ENCODE data around the gene GDPD4. TPM values are rescaled to one million over a fixed set of nuclear protein-coding genes. Genes with fewer than 3 reads are reported as not detected.

The GDPD4 gene
- total and polyA plus RNA-seq, 12 donors, result not detected

GRCh38 chr11:77322926-77323590 is 21.6 kb upstream of the GDPD4 start:
- Histone ChIP-seq H3K9me3 (peaks cover 0 to 6% (median 0%) of the 10 kb centered on the region in 11 donors), H3K27me3 (no peaks in the 10 kb centered on the region), H3K36me3 (peaks cover 0 to 45% (median 0%) of the 10 kb centered on the region in 9 donors), H3K4me1 (peaks cover 0 to 11% (median 0%) of the 10 kb centered on the region in 9 donors), H3K4me3 (no peak overlapping the region), H3K27ac (no peak overlapping the region)
- no peak for DNase-seq
- ATAC-seq, result no peak
- TF ChIP-seq CTCF (IDR thresholded peaks at IDR 0.05), result no peak
- intact Hi-C loops (cut with DNase I), result no loop called here
- 81 to 82% methylated on average over 2 of the region's 2 CpGs for WGBS, 2 donors

GRCh38 chr11:77322506-77322905 is 21.0 kb upstream of the GDPD4 start:
- Histone ChIP-seq H3K36me3 (peaks cover 0 to 45% (median 0%) of the 10 kb centered on the region in 9 donors), H3K9me3 (peaks cover 0 to under 1% (median 0%) of the 10 kb centered on the region in 11 donors), H3K27ac (no peak overlapping the region), H3K4me3 (no peak overlapping the region), H3K27me3 (no peaks in the 10 kb centered on the region), H3K4me1 (peaks cover 0 to 11% (median 0%) of the 10 kb centered on the region in 9 donors)
- no peak for TF ChIP-seq CTCF (IDR thresholded peaks at IDR 0.05)
- intact Hi-C loops (cut with DNase I), result no loop called here
- peak in 3 of 8 donors; percentile 38 to 77 (median 65) for ATAC-seq
- WGBS, 2 donors, result 64 to 84% methylated on average over 2 of the region's 2 CpGs
- peak in 1 of 2 donors; percentile 5 for DNase-seq

GRCh38 chr11:77320351-77320750 is 18.9 kb upstream of the GDPD4 start:
- Histone ChIP-seq H3K9me3 (no peaks in the 10 kb centered on the region), H3K4me3 (no peak overlapping the region), H3K36me3 (peaks cover 0 to 32% (median 0%) of the 10 kb centered on the region in 9 donors), H3K27ac (no peak overlapping the region), H3K4me1 (peaks cover 0 to 11% (median 0%) of the 10 kb centered on the region in 9 donors), H3K27me3 (no peaks in the 10 kb centered on the region)
- 85 to 93% methylated on average over 1 of the region's 1 CpG for WGBS, 2 donors
- TF ChIP-seq CTCF (IDR thresholded peaks at IDR 0.05), result no peak
- no peak for DNase-seq
- no peak for ATAC-seq
- intact Hi-C loops (cut with DNase I), result no loop called here

- H3K36me3 ChIP-seq, result peaks cover 0 to 20% (median 0%) of the 10 kb centered on the region in 9 donors
- 84% methylated on average over 2 of the region's 2 CpGs for WGBS, 2 donors
- no peaks in the 10 kb centered on the region for H3K27me3 ChIP-seq
- no peak for TF ChIP-seq CTCF (IDR thresholded peaks at IDR 0.05)
- no peaks in the 10 kb centered on the region for H3K9me3 ChIP-seq
- intact Hi-C loops (cut with DNase I), result no loop called here
- ATAC-seq, result no peak
- H3K27ac ChIP-seq, result no peak overlapping the region
- no peak for DNase-seq
- H3K4me3 ChIP-seq, result no peak overlapping the region
- peaks cover 0 to 11% (median 0%) of the 10 kb centered on the region in 9 donors for H3K4me1 ChIP-seq
Measured at GRCh38 chr11:77318600-77318999, 17.1 kb upstream of the GDPD4 start.
